SW480 (cell line): ENCODE data around the gene FHOD3.

ENCODE experiments used
- DNase-seq: peaks from one replicate; pipeline ENCODE4 v3.0.0-alpha.2; 2016; ENCODE audit warnings: low spot score

FHOD3 gene

GRCh38 chr18:36296650-36297416 is 680 bp upstream of the FHOD3 start:
- DNase-seq: peak; percentile 69

DNA sequence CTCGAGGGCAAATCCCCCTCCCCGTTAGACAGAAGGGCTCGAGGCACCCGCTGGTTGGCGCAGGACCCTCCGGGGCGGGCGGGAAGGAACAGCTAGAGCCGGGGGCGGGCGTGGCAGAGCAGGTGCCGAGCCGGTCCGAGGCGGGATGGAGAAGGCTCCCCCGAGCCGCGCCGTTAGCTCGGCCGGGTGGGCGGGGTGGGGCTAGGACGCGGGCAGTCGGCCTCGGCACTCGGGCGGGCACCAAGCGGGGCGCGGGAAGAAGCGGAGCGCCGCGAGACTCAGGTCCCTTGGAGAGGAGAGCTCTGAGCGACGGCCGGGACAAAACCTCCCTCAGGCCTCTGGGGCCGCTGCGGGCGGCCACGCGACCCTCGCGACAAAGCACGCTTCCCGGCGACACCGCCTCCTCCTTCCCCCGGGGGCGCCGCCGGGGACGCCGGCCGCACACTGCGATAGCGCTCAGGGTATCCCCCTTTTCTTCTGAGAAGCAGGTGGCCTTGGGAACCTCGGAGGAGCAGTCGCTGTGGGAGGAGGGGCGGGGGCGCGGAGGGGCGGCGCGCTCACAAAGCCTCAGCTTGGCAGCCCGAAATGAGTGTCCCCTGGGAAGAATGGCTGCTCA is 721 bp downstream of the FHOD3 start:
- peak; percentile 19 for DNase-seq

GRCh38 chr18:36299015-36299414 is 1.5 kb downstream of the FHOD3 start:
- DNase-seq: no peak

DNA sequence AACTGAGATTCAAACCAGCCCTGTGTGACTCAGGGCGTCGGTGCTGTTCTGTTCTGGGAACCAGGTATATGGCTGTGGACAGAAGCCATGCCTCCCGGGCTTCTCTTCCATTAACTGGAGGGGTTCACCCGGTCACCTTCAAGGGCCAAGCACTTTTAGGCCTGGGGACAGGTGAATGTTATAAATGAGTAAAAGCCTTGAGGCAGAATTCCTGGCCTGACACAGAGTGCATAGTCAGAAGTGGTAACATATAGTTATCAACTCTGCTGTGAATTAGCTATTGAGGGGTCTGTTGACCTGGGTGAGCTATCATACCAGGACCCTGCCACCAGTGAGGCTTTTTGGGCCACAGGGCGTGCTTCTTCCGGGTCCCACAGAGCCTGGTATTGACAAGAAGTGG is 2.7 kb downstream of the FHOD3 start:
- DNase-seq: no peak

DNA sequence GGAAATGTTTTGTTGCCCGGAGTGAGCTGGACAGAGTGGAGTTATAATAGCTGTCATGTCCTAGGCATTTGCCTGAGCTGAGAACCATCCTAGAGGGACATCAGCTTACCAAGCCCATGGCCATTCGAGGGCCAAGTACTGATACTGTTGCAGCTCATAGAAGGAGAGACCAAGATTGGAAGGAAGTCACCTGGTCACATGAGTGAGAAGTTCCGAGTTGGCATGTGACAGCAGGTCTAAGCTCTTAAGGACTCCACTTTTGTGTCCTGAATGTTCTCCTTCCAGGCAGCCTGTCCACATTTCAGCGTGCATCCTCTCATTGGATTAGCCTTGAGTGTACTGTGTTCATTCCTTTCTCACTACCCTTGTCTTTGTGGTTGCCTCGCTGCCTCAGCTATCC is 4.4 kb downstream of the FHOD3 start:
- DNase-seq: no peak

GRCh38 chr18:36302676-36303075 is 5.2 kb downstream of the FHOD3 start:
- no peak for DNase-seq

- DNase-seq: no peak
Observed at GRCh38 chr18:36303211-36303844, 5.8 kb downstream of the FHOD3 start.

DNA sequence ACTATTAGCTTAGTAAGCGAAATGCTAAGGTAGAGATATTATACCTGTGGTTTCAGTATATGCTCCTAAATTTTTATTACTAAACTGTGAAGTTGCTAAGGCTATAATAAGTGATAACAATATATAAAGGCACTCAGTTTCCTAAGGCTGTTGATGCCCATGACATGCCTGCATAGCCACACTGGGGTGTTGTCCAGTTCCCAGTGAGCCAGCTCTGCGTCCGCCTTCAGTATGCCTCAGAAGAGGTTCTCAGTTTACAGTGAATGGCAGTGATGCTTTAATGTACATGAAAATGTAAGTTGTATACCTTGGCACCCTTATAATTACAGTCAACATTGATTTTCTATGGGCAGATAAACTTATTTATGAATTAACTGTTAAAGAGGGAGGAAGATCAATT is 7.2 kb downstream of the FHOD3 start:
- no peak for DNase-seq

- no peak for DNase-seq
Observed at GRCh38 chr18:36305375-36305774, 7.9 kb downstream of the FHOD3 start.

GRCh38 chr18:36307513-36307912 is 10.0 kb downstream of the FHOD3 start:
- no peak for DNase-seq

- peak; percentile 51 for DNase-seq
Observed at GRCh38 chr18:36308711-36309435, 11.4 kb downstream of the FHOD3 start.

- DNase-seq: peak; percentile 97
Observed at GRCh38 chr18:36309436-36310391, 12.2 kb downstream of the FHOD3 start.

DNA sequence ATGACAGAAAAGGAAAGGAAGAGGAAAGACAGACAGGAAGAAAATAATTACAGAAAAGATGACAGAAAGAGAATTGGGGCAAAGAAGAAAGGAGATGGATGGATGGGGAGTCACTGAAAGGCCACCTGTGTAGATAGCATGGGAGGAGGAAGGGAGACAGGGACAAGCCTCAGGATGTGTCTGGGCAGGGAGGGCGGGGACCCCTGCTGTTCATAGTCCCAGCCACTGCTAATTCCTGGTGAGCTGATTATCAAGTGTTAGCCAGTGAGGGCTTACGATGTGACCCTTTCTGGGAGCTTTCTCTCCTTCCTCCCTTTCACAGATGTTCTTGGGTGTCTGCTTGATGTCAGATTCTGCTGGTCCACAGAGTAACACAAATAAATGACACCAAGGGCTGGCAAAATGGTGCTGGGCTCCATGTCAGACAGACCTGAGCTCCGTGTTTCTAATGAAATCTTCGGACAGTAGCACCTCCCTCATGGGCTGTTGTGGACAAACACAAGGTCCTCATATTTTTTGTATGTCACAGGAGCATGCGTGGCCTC is 13.6 kb downstream of the FHOD3 start:
- DNase-seq: no peak

GRCh38 chr18:36312806-36313395 is 15.4 kb downstream of the FHOD3 start:
- no peak for DNase-seq

GRCh38 chr18:36314098-36314497 is 16.6 kb downstream of the FHOD3 start:
- no peak for DNase-seq

DNA sequence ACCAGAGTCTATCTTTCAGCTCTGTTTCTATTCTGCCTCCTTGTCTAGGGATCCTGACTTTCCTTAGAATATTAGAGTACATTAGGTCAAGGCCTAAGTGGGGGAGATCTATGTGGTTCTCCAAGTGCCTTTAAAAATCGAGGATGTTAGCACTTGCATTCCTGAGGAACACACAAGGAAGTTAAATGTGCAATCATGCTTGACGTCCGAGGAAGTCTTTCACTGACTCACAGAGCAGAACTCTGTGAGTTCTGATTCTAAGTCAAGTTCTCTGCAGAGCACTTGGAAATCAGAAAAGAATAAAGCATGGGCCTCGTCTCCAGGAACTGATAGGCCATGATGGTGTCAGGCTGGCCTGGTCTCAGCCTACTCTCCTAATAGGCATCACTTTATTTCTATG is 17.2 kb downstream of the FHOD3 start:
- no peak for DNase-seq

- DNase-seq: no peak
Observed at GRCh38 chr18:36315736-36316135, 18.2 kb downstream of the FHOD3 start.

- DNase-seq: no peak
Observed at GRCh38 chr18:36316246-36316645, 18.7 kb downstream of the FHOD3 start.

DNA sequence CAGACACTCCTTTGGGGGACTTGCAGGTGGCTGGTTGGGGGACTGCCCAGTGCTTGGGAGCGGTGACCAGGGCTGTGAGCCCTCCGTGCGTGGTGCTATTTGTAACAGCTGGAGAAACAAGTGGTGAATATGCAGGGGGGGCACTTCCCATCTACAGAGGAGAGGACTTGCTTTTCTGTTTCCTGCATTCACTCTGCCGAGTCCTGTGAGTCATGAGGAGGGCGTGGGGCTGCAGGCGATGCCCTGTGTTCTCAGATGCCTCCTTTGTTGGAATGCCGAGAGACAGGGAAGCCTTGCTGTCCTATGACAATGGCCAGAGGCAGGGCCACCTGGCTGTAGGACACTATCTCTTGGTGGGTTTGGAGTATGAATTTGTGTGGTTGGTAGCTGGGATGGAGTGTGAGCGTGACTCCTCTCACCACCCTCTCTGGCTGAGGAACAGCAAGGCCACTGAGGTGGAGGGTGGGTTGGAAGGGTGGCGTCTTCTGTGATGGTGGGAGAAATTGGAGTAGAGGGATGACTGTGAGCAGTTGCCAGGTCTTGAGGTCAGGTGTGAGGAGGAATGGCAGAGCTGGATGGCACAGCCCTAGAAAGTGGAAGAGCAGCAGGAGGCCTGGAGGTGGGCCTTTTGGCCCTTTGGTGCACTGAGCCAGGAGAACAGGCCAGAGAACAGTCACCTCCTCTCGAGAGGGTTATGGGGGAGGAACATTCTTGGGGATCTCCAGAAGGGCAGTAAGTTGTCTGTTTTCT is 24.3 kb downstream of the FHOD3 start:
- peak; percentile 64 for DNase-seq

DNA sequence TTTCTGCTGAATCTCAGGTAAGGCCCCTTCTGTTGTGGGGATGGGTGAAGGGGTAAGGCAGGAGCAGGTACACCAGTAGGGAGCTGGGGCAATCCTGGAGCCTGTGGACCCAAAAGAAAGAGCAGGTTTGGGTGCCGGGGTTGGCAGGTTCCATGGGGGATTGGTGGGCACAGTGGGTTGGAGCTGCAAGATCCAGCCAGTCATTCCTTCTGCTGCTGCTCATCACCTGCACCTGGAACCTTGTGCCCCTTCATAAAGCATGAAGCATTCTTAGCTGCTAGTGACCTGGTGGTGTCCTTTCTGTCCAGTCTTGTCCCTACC is 24.9 kb downstream of the FHOD3 start:
- DNase-seq: no peak
